ENCODE results near the gene BCLAF3.

- TF ChIP-seq CTCF (conservative IDR thresholded peaks at IDR 0.05; ENCODE audit: low read length) (no peak), EZH2phosphoT487 (IDR thresholded peaks at IDR 0.05; ENCODE audit: borderline replicate concordance, low read depth, low read length) (no peak)
Measured at GRCh38 chrX:19986531-19986930, 4.3 kb downstream of the BCLAF3 start.
